Neuronal stem cell (in vitro differentiated cells): ENCODE data around the gene BSG.

Experiments
- DNase-seq: peaks from one replicate; pipeline ENCODE4 v3.0.0-alpha.2; 2013; ENCODE audit warnings: low spot score
- H2AFZ ChIP-seq: one replicate; pipeline ENCODE4 v1.6.1; 2013; ENCODE audit warnings: mild to moderate bottlenecking, low read length, inconsistent platforms
- H2AK5ac ChIP-seq: 2 replicates; pipeline ENCODE4 v1.6.1; 2013; ENCODE audit warnings: low read depth, mild to moderate bottlenecking, inconsistent platforms, low read length, moderate library complexity, mixed read lengths
- H2BK120ac ChIP-seq: 2 replicates; pipeline ENCODE4 v1.6.1; 2013; ENCODE audit warnings: low read depth, mild to moderate bottlenecking, inconsistent platforms, low read length, moderate library complexity, mixed read lengths
- H2BK12ac ChIP-seq: one replicate; pipeline ENCODE4 v1.6.1; 2013; ENCODE audit warnings: low read length, inconsistent platforms
- H2BK15ac ChIP-seq: 2 replicates; pipeline ENCODE4 v1.6.1; 2013; ENCODE audit warnings: mild to moderate bottlenecking, low read length, inconsistent platforms, mixed read lengths
- H2BK5ac ChIP-seq: one replicate; pipeline ENCODE4 v1.6.1; 2013; ENCODE audit warnings: inconsistent platforms, mild to moderate bottlenecking, low read length, moderate library complexity
- H3K14ac ChIP-seq: one replicate; pipeline ENCODE4 v1.6.1; 2013; ENCODE audit warnings: low read length, inconsistent platforms
- H3K18ac ChIP-seq: 2 replicates; pipeline ENCODE4 v1.6.1; 2013; ENCODE audit warnings: low read length, inconsistent platforms
- H3K23ac ChIP-seq: 2 replicates; pipeline ENCODE4 v1.6.1; 2013; ENCODE audit warnings: low read depth, mild to moderate bottlenecking, mixed read lengths, low read length, inconsistent platforms; ENCODE audit not compliant: poor library complexity
- H3K27ac ChIP-seq: replicated peaks from 3 replicates; pipeline ENCODE4 v1.5.1; 2013; ENCODE audit warnings: low read length, inconsistent platforms
- H3K27me3 ChIP-seq, 3 experiments: 2 replicates each; pipeline ENCODE4 v1.6.1; 2013; ENCODE audit warnings: low read length in 3 of 3, mild to moderate bottlenecking in 2 of 3, inconsistent platforms in 1 of 3, low read depth in 1 of 3, mixed read lengths in 1 of 3, moderate library complexity in 1 of 3; ENCODE audit not compliant: control insufficient read depth in 3 of 3, insufficient read depth in 3 of 3
- H3K36me3 ChIP-seq, 2 donors: replicated peaks in 1 of 2; 2 replicates each; pipeline ENCODE4 v1.6.1; 2013; ENCODE audit warnings: low read length in 2 of 2; ENCODE audit not compliant: control insufficient read depth in 2 of 2, insufficient read depth in 2 of 2
- H3K4ac ChIP-seq: 2 replicates; pipeline ENCODE4 v1.6.1; 2013; ENCODE audit warnings: inconsistent platforms, mild to moderate bottlenecking, low read length, moderate library complexity
- H3K4me1 ChIP-seq, 2 donors: 1 replicate in 1 of 2; 2 replicates in 1 of 2; pipeline ENCODE4 v1.6.1; 2013; ENCODE audit warnings: low read length in 2 of 2, low read depth in 1 of 2; ENCODE audit not compliant: control insufficient read depth in 2 of 2, insufficient read depth in 1 of 2
- H3K4me2 ChIP-seq: one replicate; pipeline ENCODE4 v1.6.1; 2013; ENCODE audit warnings: mild to moderate bottlenecking, low read length, inconsistent platforms; ENCODE audit not compliant: insufficient read depth, poor library complexity, severe bottlenecking
- H3K4me3 ChIP-seq, 2 donors: 2 replicates each; pipeline ENCODE4 v1.5.1; 2013; ENCODE audit warnings: low read length in 2 of 2, mild to moderate bottlenecking in 2 of 2, inconsistent platforms in 1 of 2, moderate library complexity in 1 of 2
- H3K79me1 ChIP-seq: one replicate; pipeline ENCODE4 v1.6.1; 2013; ENCODE audit warnings: low read depth, mild to moderate bottlenecking, inconsistent platforms, low read length, moderate library complexity
- H3K9ac ChIP-seq: one replicate; pipeline ENCODE4 v1.6.1; 2013; ENCODE audit warnings: mild to moderate bottlenecking, low read depth, low read length, inconsistent platforms; ENCODE audit not compliant: poor library complexity
- H3K9me3 ChIP-seq, 2 donors: replicated peaks in 1 of 2; 2 replicates each; pipeline versions ENCODE3 to v1.6.1; 2013; ENCODE audit warnings: low read length in 2 of 2, mild to moderate bottlenecking in 2 of 2, inconsistent platforms in 1 of 2, low read depth in 1 of 2, mixed read lengths in 1 of 2, moderate library complexity in 1 of 2; ENCODE audit not compliant: control insufficient read depth in 2 of 2, insufficient read depth in 1 of 2
- H4K8ac ChIP-seq: one replicate; pipeline ENCODE4 v1.6.1; 2013; ENCODE audit warnings: low read depth, mild to moderate bottlenecking, inconsistent platforms, low read length, moderate library complexity
- H4K91ac ChIP-seq: one replicate; pipeline ENCODE4 v1.6.1; 2013; ENCODE audit warnings: low read length, low read depth, mild to moderate bottlenecking, inconsistent platforms; ENCODE audit not compliant: poor library complexity
- WGBS, 2 donors: extraction: QIAGEN DNeasy Blood & Tissue Kit; methylation state at CpG; one replicate each; pipeline ENCODE4 v1.1.7; 2013; ENCODE audit warnings: missing lambda C conversion rate in 2 of 2, mixed read lengths in 1 of 2; ENCODE audit not compliant: insufficient read length in 2 of 2, insufficient replicate concordance in 1 of 2; ENCODE audit errors: extremely low coverage in 2 of 2; 5-methylcytosine and 5-hydroxymethylcytosine counted together

BSG gene

GRCh38 chr19:538641-539428 lies 33.6 kb upstream of the BSG start:
- H4K8ac ChIP-seq = no peak overlapping the region
- no peak overlapping the region for H3K4me2 ChIP-seq
- H3K9me3 ChIP-seq = no peaks in the 10 kb centered on the region
- H4K91ac ChIP-seq = no peak overlapping the region
- no peak overlapping the region for H3K14ac ChIP-seq
- no peak overlapping the region for H2BK5ac ChIP-seq
- H3K23ac ChIP-seq = peak overlapping the region; percentile 55
- no peak overlapping the region for H2AK5ac ChIP-seq
- H3K36me3 ChIP-seq = peaks cover 49 to 78% of the 10 kb centered on the region in 2 donors
- H3K9ac ChIP-seq = peak overlapping the region; percentile 44
- H3K27me3 ChIP-seq = no peaks in the 10 kb centered on the region
- H3K4me1 ChIP-seq = peaks cover 0 to 1% of the 10 kb centered on the region in 2 donors
- DNase-seq = no peak
- H3K27ac ChIP-seq = no peak overlapping the region
- H2BK120ac ChIP-seq = no peak overlapping the region
- whole genome bisulfite sequencing, 2 donors = no CpG with 5 or more reads among the region's 40 CpGs
- no peak overlapping the region for H2AFZ ChIP-seq
- H2BK15ac ChIP-seq = no peak overlapping the region
- no peak overlapping the region for H3K4me3 ChIP-seq
- no peak overlapping the region for H3K4ac ChIP-seq
- H2BK12ac ChIP-seq = no peak overlapping the region
- peak overlapping the region; percentile 11 for H3K18ac ChIP-seq
- H3K79me1 ChIP-seq = peaks cover 39% of the 10 kb centered on the region

DNA sequence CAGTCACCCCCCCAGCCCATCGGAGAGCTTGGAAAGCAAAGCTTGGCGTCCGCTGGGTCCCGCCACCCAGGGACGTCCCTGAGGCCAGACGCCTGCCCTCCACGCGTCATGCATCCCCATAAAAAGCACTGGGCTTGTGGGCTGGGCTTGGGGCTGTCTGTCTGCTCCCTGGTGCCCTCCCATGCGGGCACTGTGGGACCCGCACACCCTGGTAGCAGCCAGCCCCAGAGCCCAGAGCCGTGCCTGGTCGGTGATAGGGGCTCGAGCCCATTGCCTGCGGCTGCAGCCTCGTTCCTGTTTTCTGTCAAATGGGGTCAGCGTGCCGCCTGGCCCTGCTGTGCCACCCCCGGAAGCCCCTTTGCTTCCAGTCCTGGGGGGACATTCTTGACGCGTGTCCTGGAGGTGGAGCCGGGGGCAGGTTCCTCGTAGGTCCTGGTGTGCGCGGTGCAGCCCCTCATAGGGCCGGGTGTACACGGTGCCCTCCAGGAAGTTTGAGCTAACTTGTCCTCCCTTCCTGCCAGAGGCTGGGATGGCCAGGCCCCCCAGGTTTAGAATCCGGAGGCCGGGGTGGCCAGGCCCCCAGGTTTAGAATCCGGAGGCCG lies 32.9 kb upstream of the BSG start:
- Histone ChIP-seq H3K4me1 (no peaks in the 10 kb centered on the region), H3K4me2 (no peak overlapping the region), H3K36me3 (peaks cover 49 to 74% of the 10 kb centered on the region in 2 donors), H2BK120ac (no peak overlapping the region), H4K8ac (no peak overlapping the region), H3K27me3 (no peaks in the 10 kb centered on the region), H3K23ac (peak overlapping the region; percentile 55), H4K91ac (no peak overlapping the region), H3K18ac (peak overlapping the region; percentile 11), H2BK15ac (no peak overlapping the region), H3K4me3 (no peak overlapping the region), H2AK5ac (no peak overlapping the region), H3K27ac (no peak overlapping the region), H3K79me1 (peaks cover 32% of the 10 kb centered on the region), H2BK12ac (peak overlapping the region; percentile 41), H3K4ac (no peak overlapping the region), H3K14ac (no peak overlapping the region), H2AFZ (no peak overlapping the region), H2BK5ac (no peak overlapping the region), H3K9me3 (no peaks in the 10 kb centered on the region), H3K9ac (peak overlapping the region; percentile 44)
- DNase-seq = no peak
- no CpG with 5 or more reads among the region's 30 CpGs for WGBS, 2 donors

- Histone ChIP-seq H3K18ac (no peak overlapping the region), H2BK12ac (no peak overlapping the region), H3K4me2 (no peak overlapping the region), H3K36me3 (peaks cover 38 to 60% of the 10 kb centered on the region in 2 donors), H3K9me3 (no peaks in the 10 kb centered on the region), H3K23ac (no peak overlapping the region), H2BK5ac (no peak overlapping the region), H2BK15ac (no peak overlapping the region), H2AFZ (no peak overlapping the region), H3K4me3 (no peak overlapping the region), H3K14ac (no peak overlapping the region), H2AK5ac (no peak overlapping the region), H3K4ac (no peak overlapping the region), H3K79me1 (peaks cover 24% of the 10 kb centered on the region), H4K91ac (no peak overlapping the region), H3K27me3 (no peaks in the 10 kb centered on the region), H4K8ac (no peak overlapping the region), H3K4me1 (peaks cover 0 to 2% of the 10 kb centered on the region in 2 donors), H2BK120ac (no peak overlapping the region), H3K27ac (no peak overlapping the region), H3K9ac (no peak overlapping the region)
- whole genome bisulfite sequencing, 2 donors = no CpG with 5 or more reads among the region's 51 CpGs
- no peak for DNase-seq
Observed at GRCh38 chr19:540867-541637, 31.3 kb upstream of the BSG start.

DNA sequence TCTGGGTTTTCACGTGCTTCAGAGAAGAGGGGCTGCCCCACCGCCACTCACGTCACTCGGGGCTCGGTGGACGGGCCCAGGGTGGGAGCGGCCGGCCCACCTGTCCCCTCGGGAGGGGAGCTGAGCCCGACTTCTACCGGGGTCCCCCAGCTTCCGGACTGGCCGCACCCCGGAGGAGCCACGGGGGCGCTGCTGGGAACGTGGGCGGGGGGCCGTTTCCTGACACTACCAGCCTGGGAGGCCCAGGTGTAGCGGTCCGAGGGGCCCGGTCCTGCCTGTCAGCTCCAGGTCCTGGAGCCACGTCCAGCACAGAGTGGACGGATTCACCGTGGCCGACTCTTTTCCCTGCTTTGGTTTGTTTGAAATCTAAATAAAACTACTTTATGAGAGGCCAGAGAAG lies 30.7 kb upstream of the BSG start:
- Histone ChIP-seq H2BK15ac (no peak overlapping the region), H2BK12ac (no peak overlapping the region), H3K4me2 (no peak overlapping the region), H3K4me3 (no peak overlapping the region), H3K27me3 (no peaks in the 10 kb centered on the region), H3K36me3 (peaks cover 32 to 54% of the 10 kb centered on the region in 2 donors), H4K91ac (no peak overlapping the region), H3K9me3 (no peaks in the 10 kb centered on the region), H3K79me1 (peaks cover 18% of the 10 kb centered on the region), H3K18ac (no peak overlapping the region), H3K4ac (no peak overlapping the region), H2AK5ac (no peak overlapping the region), H3K9ac (no peak overlapping the region), H3K23ac (peak overlapping the region; percentile 55), H3K14ac (no peak overlapping the region), H3K27ac (no peak overlapping the region), H3K4me1 (peaks cover 0 to 2% of the 10 kb centered on the region in 2 donors), H4K8ac (no peak overlapping the region), H2BK120ac (no peak overlapping the region), H2BK5ac (no peak overlapping the region), H2AFZ (no peak overlapping the region)
- WGBS, 2 donors = no CpG with 5 or more reads among the region's 26 CpGs
- no peak for DNase-seq
